NCI-H82 treated with DMSO at 0.1 percent for 48 hours (cell line): ENCODE data around the gene CCR5AS.

Experiments used
- DNase-seq: peaks from one replicate; lab custom pipeline; 2025; ENCODE audit not compliant: unreplicated experiment; lab: John Stamatoyannopoulos, UW

Gene CCR5AS

GRCh38 chr3:46383211-46383950, 23.5 kb downstream of the CCR5AS start:
- DNase-seq = no peak

GRCh38 chr3:46381625-46382024, 25.2 kb downstream of the CCR5AS start:
- no peak for DNase-seq

- no peak for DNase-seq
Observed at GRCh38 chr3:46380471-46381221, 26.2 kb downstream of the CCR5AS start.

GRCh38 chr3:46378426-46378942, 28.4 kb downstream of the CCR5AS start:
- DNase-seq = no peak

GRCh38 chr3:46375814-46376213, 31.1 kb downstream of the CCR5AS start:
- no peak for DNase-seq

- no peak for DNase-seq
Observed at GRCh38 chr3:46375218-46375617, 31.6 kb downstream of the CCR5AS start.

GRCh38 chr3:46374755-46375154, 32.1 kb downstream of the CCR5AS start:
- DNase-seq = no peak

GRCh38 chr3:46372492-46373359, 34.1 kb downstream of the CCR5AS start:
- DNase-seq = no peak

- no peak for DNase-seq
Observed at GRCh38 chr3:46371519-46372340, 35.1 kb downstream of the CCR5AS start.

- DNase-seq = no peak
Observed at GRCh38 chr3:46370839-46371518, 35.9 kb downstream of the CCR5AS start, which contains the start of gene CCR5. CCR5 (plus strand) TSS chr3:46370946; CDS start chr3:46372903, 1,957 bp downstream.

- DNase-seq = no peak
Observed at GRCh38 chr3:46369675-46370132, 37.2 kb downstream of the CCR5AS start.

- DNase-seq = no peak
Observed at GRCh38 chr3:46369151-46369550, 37.7 kb downstream of the CCR5AS start.

- no peak for DNase-seq
Observed at GRCh38 chr3:46368569-46368968, 38.3 kb downstream of the CCR5AS start.

- no peak for DNase-seq
Observed at GRCh38 chr3:46367811-46368210, 39.1 kb downstream of the CCR5AS start.

GRCh38 chr3:46365737-46366524, 40.9 kb downstream of the CCR5AS start:
- DNase-seq = no peak

- no peak for DNase-seq
Observed at GRCh38 chr3:46365041-46365440, 41.8 kb downstream of the CCR5AS start.

GRCh38 chr3:46361408-46362283, 45.2 kb downstream of the CCR5AS start:
- no peak for DNase-seq

- DNase-seq = no peak
Observed at GRCh38 chr3:46360907-46361306, 46.0 kb downstream of the CCR5AS start.
